Peyer's patch (tissue), 4 donors: Measurements from ENCODE around the gene ZFPL1.

Source experiments
- POLR2A ChIP-seq, 2 donors: fragments of 450-650 bp; IDR thresholded peaks; one replicate each; pipeline ENCODE4 v1.5.1; 2017; ENCODE audit warnings: antibody characterized with exemption in 2 of 2, mild to moderate bottlenecking in 2 of 2, moderate library complexity in 2 of 2
- TF ChIP-seq, protein P1 (sequence below), 6 experiments: fragments of 450-650 bp in 4 of 6; fragments of 200-600 bp in 2 of 6; sonication (generic) in 1 of 6; IDR thresholded peaks; one replicate each; pipeline ENCODE4 v1.5.1; 2017 to 2019; ENCODE audit warnings: antibody characterized with exemption in 6 of 6, mild to moderate bottlenecking in 3 of 6, moderate library complexity in 1 of 6

DNA sequence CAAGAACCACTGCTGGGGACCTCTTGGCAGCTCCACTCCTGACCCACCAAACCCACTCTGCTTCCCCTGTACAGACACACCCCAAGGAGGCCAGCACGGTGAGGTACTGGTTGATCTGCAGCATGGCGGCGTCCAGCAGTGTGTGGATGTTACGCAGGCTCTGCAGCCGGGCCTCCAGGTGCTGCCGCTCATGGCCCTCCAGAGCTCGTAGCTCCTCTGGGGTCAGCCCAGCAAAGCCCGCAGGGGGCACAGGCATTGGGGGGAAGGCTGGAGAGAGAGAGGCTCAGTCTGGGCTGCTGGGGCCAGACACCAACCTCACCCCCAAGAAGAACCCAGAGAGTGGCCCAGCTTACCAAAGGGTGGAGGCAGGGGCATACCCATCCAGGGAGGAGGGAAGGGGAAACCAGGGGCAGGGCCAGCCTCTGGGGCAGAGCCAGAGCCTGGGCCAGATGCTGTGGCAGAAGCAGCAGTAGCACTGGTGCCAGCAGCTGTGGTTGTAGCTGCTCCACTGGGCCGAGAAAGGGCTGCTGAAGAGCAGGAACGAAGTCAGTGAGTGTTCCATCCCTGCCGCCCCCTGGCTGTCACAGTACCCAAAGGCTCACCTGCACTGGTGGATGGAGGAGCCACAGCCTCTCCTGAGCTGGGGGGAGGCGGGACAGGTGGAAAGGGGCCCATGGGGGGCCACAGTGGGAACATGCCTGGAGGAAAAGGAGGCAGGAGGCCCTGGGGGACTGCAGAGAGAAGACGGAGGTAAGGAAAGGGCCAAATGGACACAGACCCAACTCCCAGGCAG, 45.8 kb downstream of the ZFPL1 start:
- TF ChIP-seq, protein P1, sequence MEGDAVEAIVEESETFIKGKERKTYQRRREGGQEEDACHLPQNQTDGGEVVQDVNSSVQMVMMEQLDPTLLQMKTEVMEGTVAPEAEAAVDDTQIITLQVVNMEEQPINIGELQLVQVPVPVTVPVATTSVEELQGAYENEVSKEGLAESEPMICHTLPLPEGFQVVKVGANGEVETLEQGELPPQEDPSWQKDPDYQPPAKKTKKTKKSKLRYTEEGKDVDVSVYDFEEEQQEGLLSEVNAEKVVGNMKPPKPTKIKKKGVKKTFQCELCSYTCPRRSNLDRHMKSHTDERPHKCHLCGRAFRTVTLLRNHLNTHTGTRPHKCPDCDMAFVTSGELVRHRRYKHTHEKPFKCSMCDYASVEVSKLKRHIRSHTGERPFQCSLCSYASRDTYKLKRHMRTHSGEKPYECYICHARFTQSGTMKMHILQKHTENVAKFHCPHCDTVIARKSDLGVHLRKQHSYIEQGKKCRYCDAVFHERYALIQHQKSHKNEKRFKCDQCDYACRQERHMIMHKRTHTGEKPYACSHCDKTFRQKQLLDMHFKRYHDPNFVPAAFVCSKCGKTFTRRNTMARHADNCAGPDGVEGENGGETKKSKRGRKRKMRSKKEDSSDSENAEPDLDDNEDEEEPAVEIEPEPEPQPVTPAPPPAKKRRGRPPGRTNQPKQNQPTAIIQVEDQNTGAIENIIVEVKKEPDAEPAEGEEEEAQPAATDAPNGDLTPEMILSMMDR (IDR thresholded peaks at IDR 0.05) = peak in 1 of 6 experiments; percentile 5
- no peak for TF ChIP-seq POLR2A (IDR thresholded peaks at IDR 0.05)
